ENCODE results near the gene TMPRSS6. TPM values are rescaled to one million over a fixed set of nuclear protein-coding genes. Genes with fewer than 3 reads are reported as not detected.

TMPRSS6 gene
- total RNA-seq, 1 experiment from 2014 or later = 0.39 TPM

DNA sequence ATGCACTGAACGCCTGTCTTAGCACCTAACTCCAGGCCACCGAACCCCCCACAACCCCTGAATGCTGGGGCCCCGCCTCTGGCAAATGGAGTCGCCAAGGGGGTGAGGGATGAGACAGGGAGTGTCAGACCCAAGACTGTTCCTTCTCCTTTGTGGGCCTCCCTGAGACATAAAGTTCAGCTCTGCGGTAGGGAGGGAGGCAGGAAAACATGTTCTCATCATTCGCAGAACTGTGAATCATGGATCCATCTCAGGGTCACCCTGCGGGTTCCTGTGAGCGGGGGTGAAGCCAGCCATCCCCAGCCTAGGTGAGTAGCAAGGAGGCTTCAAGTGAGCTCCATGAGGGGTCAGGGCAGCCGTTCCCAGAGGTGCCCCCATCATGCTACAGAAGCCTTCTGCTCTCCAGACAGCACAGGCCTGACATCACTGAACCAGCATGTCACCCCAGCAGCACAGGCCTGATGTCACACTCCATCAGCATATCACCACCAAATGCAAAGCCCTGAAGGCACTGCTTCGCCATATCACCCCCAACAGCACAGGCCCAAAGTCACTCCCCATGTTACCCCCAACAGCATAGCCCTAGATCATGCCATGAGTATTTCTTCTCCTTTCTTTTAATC, 27.2 kb downstream of the TMPRSS6 start:
- TF ChIP-seq, protein P1, sequence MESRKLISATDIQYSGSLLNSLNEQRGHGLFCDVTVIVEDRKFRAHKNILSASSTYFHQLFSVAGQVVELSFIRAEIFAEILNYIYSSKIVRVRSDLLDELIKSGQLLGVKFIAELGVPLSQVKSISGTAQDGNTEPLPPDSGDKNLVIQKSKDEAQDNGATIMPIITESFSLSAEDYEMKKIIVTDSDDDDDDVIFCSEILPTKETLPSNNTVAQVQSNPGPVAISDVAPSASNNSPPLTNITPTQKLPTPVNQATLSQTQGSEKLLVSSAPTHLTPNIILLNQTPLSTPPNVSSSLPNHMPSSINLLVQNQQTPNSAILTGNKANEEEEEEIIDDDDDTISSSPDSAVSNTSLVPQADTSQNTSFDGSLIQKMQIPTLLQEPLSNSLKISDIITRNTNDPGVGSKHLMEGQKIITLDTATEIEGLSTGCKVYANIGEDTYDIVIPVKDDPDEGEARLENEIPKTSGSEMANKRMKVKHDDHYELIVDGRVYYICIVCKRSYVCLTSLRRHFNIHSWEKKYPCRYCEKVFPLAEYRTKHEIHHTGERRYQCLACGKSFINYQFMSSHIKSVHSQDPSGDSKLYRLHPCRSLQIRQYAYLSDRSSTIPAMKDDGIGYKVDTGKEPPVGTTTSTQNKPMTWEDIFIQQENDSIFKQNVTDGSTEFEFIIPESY (IDR thresholded peaks at IDR 0.05; ENCODE audit: extremely low read depth, insufficient replicate concordance, low read length) = no peak
- TF ChIP-seq ELF1 (IDR thresholded peaks at IDR 0.05; ENCODE audit: borderline replicate concordance, low read depth) = no peak
- TF ChIP-seq, protein P2, sequence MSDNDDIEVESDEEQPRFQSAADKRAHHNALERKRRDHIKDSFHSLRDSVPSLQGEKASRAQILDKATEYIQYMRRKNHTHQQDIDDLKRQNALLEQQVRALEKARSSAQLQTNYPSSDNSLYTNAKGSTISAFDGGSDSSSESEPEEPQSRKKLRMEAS (IDR thresholded peaks at IDR 0.05) = no peak
- no peak for TF ChIP-seq SIN3A (IDR thresholded peaks at IDR 0.05; ENCODE audit: low read depth)
- TF ChIP-seq CEBPB (IDR thresholded peaks at IDR 0.05; ENCODE audit: low read depth) = no peak
- TF ChIP-seq CBX3 (IDR thresholded peaks at IDR 0.05; ENCODE audit: low read depth) = no peak
- TF ChIP-seq YY1 (IDR thresholded peaks at IDR 0.05; ENCODE audit: extremely low read depth, insufficient replicate concordance, low read depth, low read length) = no peak
- TF ChIP-seq, protein P3, sequence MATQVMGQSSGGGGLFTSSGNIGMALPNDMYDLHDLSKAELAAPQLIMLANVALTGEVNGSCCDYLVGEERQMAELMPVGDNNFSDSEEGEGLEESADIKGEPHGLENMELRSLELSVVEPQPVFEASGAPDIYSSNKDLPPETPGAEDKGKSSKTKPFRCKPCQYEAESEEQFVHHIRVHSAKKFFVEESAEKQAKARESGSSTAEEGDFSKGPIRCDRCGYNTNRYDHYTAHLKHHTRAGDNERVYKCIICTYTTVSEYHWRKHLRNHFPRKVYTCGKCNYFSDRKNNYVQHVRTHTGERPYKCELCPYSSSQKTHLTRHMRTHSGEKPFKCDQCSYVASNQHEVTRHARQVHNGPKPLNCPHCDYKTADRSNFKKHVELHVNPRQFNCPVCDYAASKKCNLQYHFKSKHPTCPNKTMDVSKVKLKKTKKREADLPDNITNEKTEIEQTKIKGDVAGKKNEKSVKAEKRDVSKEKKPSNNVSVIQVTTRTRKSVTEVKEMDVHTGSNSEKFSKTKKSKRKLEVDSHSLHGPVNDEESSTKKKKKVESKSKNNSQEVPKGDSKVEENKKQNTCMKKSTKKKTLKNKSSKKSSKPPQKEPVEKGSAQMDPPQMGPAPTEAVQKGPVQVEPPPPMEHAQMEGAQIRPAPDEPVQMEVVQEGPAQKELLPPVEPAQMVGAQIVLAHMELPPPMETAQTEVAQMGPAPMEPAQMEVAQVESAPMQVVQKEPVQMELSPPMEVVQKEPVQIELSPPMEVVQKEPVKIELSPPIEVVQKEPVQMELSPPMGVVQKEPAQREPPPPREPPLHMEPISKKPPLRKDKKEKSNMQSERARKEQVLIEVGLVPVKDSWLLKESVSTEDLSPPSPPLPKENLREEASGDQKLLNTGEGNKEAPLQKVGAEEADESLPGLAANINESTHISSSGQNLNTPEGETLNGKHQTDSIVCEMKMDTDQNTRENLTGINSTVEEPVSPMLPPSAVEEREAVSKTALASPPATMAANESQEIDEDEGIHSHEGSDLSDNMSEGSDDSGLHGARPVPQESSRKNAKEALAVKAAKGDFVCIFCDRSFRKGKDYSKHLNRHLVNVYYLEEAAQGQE (IDR thresholded peaks at IDR 0.05; ENCODE audit: low read depth) = no peak
- TF ChIP-seq EGR1 (IDR thresholded peaks at IDR 0.05; ENCODE audit: low read depth) = no peak
- no peak for TF ChIP-seq TCF7L2 (IDR thresholded peaks at IDR 0.05; ENCODE audit: borderline replicate concordance, extremely low read depth, insufficient read depth, insufficient read length)
- TF ChIP-seq FOSL1 (IDR thresholded peaks at IDR 0.05; ENCODE audit: low read depth) = no peak
- POLR2A ChIA-PET = no interaction called here
- ATAC-seq = no peak

More for the DNA sequence above, 27.2 kb downstream of the TMPRSS6 start:
- Histone ChIP-seq H3K4me1 (ENCODE audit: control insufficient read depth in 1 of 2, insufficient read depth in 2 of 2, low read length in 2 of 2) (peaks cover 0 to 11% of the 10 kb centered on the region in 2 experiments; a peak in 2 of 4 replicates), H3K4me2 (ENCODE audit: low read length) (no peak overlapping the region), H3K9ac (ENCODE audit: low read length) (no peak overlapping the region), H4K20me1 (ENCODE audit: insufficient read depth) (no peaks in the 10 kb centered on the region), H3K9me3 (ENCODE audit: control insufficient read depth in 1 of 2, insufficient read depth in 1 of 2, low read depth in 1 of 2, low read length in 2 of 2) (no peaks in the 10 kb centered on the region), H3K79me2 (ENCODE audit: insufficient read depth, low read length) (no peaks in the 10 kb centered on the region), H3K4me3 (replicated peaks in 1 of 2; ENCODE audit: low read depth in 1 of 2, low read length in 2 of 2) (no peak overlapping the region), H3K36me3 (ENCODE audit: control insufficient read depth in 1 of 2, insufficient read depth in 2 of 2, low read length in 2 of 2) (no peaks in the 10 kb centered on the region), H3K27ac (ENCODE audit: low read depth, low read length) (no peak overlapping the region), H2AFZ (ENCODE audit: low read depth, low read length, poor library complexity, severe bottlenecking) (no peak overlapping the region), H3K9me2 (ENCODE audit: insufficient read depth) (no peaks in the 10 kb centered on the region), H3K27me3 (ENCODE audit: insufficient read depth, low read length) (0 out of 2 replicates have a peak, but pooled peaks cover under 1% of the 10 kb centered on the region)
- DNase-seq (ENCODE audit: low read depth, low spot score) = no peak
- intact Hi-C loops (cut with micrococcal nuclease) = no loop called here
- no TSS peak for BruUV-seq (replicated peaks)
- ChIA-PET CTCF (no interaction called here), RAD21 (ENCODE audit: low non-redundant PET in 1 of 2, low total read pairs in 2 of 2, uncharacterized antibody in 2 of 2, unreplicated experiment in 2 of 2) (no interaction called here)

Data from HCT116 (cell line).